Cerebellar cortex (tissue), 1 donor: Measurements from ENCODE around the gene SPATA32.

Source experiments
- DNase-seq: peaks from one replicate; pipeline ENCODE4 v3.0.0-alpha.2; 2015; ENCODE audit warnings: low spot score

Gene SPATA32

GRCh38 chr17:45246861-45247428 lies 14.9 kb downstream of the SPATA32 start:
- peak; percentile 36 for DNase-seq

GRCh38 chr17:45246338-45246737 lies 15.6 kb downstream of the SPATA32 start:
- no peak for DNase-seq

- no peak for DNase-seq
Measured at GRCh38 chr17:45244725-45245656, 16.9 kb downstream of the SPATA32 start.

- DNase-seq = no peak
Measured at GRCh38 chr17:45243750-45244149, 18.1 kb downstream of the SPATA32 start.

- DNase-seq = no peak
Measured at GRCh38 chr17:45242029-45242414, 19.9 kb downstream of the SPATA32 start.

GRCh38 chr17:45241328-45242028 lies 20.4 kb downstream of the SPATA32 start:
- peak; percentile 78 for DNase-seq

- DNase-seq = peak; percentile 27
Measured at GRCh38 chr17:45240905-45241327, 21.0 kb downstream of the SPATA32 start.

GRCh38 chr17:45238155-45238774 lies 23.6 kb downstream of the SPATA32 start:
- DNase-seq = no peak

- DNase-seq = no peak
Measured at GRCh38 chr17:45237686-45238085, 24.2 kb downstream of the SPATA32 start.

GRCh38 chr17:45236282-45236606 lies 25.6 kb downstream of the SPATA32 start:
- DNase-seq = no peak

- DNase-seq = peak; percentile 60
Measured at GRCh38 chr17:45235416-45236281, 26.2 kb downstream of the SPATA32 start.

GRCh38 chr17:45234641-45235415 lies 27.1 kb downstream of the SPATA32 start:
- DNase-seq = peak; percentile 50

- DNase-seq = no peak
Measured at GRCh38 chr17:45233423-45233924, 28.4 kb downstream of the SPATA32 start.

- DNase-seq = no peak
Measured at GRCh38 chr17:45232514-45233422, 29.1 kb downstream of the SPATA32 start.

- peak; percentile 34 for DNase-seq
Measured at GRCh38 chr17:45231481-45232116, 30.3 kb downstream of the SPATA32 start.

GRCh38 chr17:45230787-45231480 lies 31.0 kb downstream of the SPATA32 start:
- no peak for DNase-seq

GRCh38 chr17:45230410-45230786 lies 31.5 kb downstream of the SPATA32 start:
- no peak for DNase-seq

- DNase-seq = no peak
Measured at GRCh38 chr17:45229681-45230409, 32.0 kb downstream of the SPATA32 start.
